AG20443 (cell line): ENCODE data around the gene BPIFA1.
A peak's percentile ranks its signal among the peaks of the same experiment; 100 is the strongest.

Experiments
- DNase-seq: peaks from one replicate; pipeline ENCODE4 v3.0.0; 2012; ENCODE audit warnings: low spot score, mixed read lengths

The BPIFA1 gene

GRCh38 chr20:33279261-33279910 lies 43.6 kb downstream of the BPIFA1 start:
- peak; percentile 5 for DNase-seq

- DNase-seq, result no peak
These were observed 44.3 kb downstream of the BPIFA1 start for GRCh38 chr20:33280000-33280680.

- DNase-seq, result no peak
These were observed 45.0 kb downstream of the BPIFA1 start for GRCh38 chr20:33280775-33281174.

- DNase-seq, result no peak
These were observed 45.9 kb downstream of the BPIFA1 start for GRCh38 chr20:33281550-33282146.

GRCh38 chr20:33282196-33282934 lies 46.6 kb downstream of the BPIFA1 start:
- DNase-seq, result no peak

GRCh38 chr20:33282991-33283555 lies 47.3 kb downstream of the BPIFA1 start, which contains the start of gene BPIFB1:
Gene BPIFB1 (plus strand): TSS chr20:33283214. CDS start chr20:33286074, 2,860 bp downstream.
- no peak for DNase-seq

- DNase-seq, result no peak
These were observed 48.5 kb downstream of the BPIFA1 start for GRCh38 chr20:33284284-33284683.

- DNase-seq, result no peak
These were observed 49.1 kb downstream of the BPIFA1 start for GRCh38 chr20:33284937-33285336.

- DNase-seq, result no peak
These were observed 50.2 kb downstream of the BPIFA1 start for GRCh38 chr20:33285861-33286495.

- no peak for DNase-seq
These were observed 52.1 kb downstream of the BPIFA1 start for GRCh38 chr20:33287884-33288283.

- no peak for DNase-seq
These were observed 55.1 kb downstream of the BPIFA1 start for GRCh38 chr20:33290852-33291251.

GRCh38 chr20:33291416-33291815 lies 55.6 kb downstream of the BPIFA1 start:
- no peak for DNase-seq

- peak; percentile 62 for DNase-seq
These were observed 56.1 kb downstream of the BPIFA1 start for GRCh38 chr20:33291830-33292355.
